IMR-90 (cell line): ENCODE results near the gene CFD. TPM values are rescaled to one million over a fixed set of nuclear protein-coding genes. Genes with fewer than 3 reads are reported as not detected.
A peak's percentile ranks its signal among the peaks of the same experiment; 100 is the strongest.

Experiments
- ATAC-seq: fragments of 200-7000 bp; cut with Tn5 transposase; 2 replicates; pipeline ENCODE4 v1.9.1; 2020; ENCODE audit warnings: low read depth, mild to moderate bottlenecking, moderate library complexity
- BruUV-seq: library from RNA; stranded (reverse); fragments of 400-500 nt; replicated peaks from 2 replicates; lab custom pipeline; 2021; lab: Mats Ljungman, UMichigan
- CTCF ChIA-PET: fragments of 300-600 bp; formaldehyde crosslinking; extraction: SDS; loops from one replicate; lab custom pipeline; 2021; ENCODE audit warnings: antibody characterized with exemption; lab: Yijun Ruan, JAX
- POLR2A ChIA-PET: fragments of 300-600 bp; sonication (Branson Sonifier 250); formaldehyde crosslinking; loops from one replicate; lab custom pipeline; 2022; ENCODE audit warnings: antibody characterized with exemption; ENCODE audit not compliant: unreplicated experiment; lab: Charles Lee
- DNase-seq: peaks from one replicate; pipeline ENCODE4 v3.0.0; 2013
- H2AFZ ChIP-seq: replicated peaks from 2 replicates; pipeline ENCODE3; 2013; ENCODE audit warnings: low read length, mild to moderate bottlenecking; ENCODE audit not compliant: poor library complexity
- H2AK5ac ChIP-seq: 2 replicates; pipeline ENCODE4 v1.6.1; 2013; ENCODE audit warnings: low read depth, low read length, inconsistent platforms
- H2AK9ac ChIP-seq: replicated peaks from 2 replicates; pipeline ENCODE3; 2013; ENCODE audit warnings: mild to moderate bottlenecking, low read depth, low read length, moderate library complexity; ENCODE audit not compliant: poor library complexity
- H2BK120ac ChIP-seq: 2 replicates; pipeline ENCODE4 v1.6.1; 2013; ENCODE audit warnings: low read depth, low read length, inconsistent platforms
- H2BK15ac ChIP-seq: 3 replicates; pipeline ENCODE4 v1.6.1; 2013; ENCODE audit warnings: low read depth, low read length, inconsistent platforms
- H2BK20ac ChIP-seq: 2 replicates; pipeline ENCODE4 v1.6.1; 2013; ENCODE audit warnings: low read depth, mild to moderate bottlenecking, inconsistent platforms, low read length, moderate library complexity
- H2BK5ac ChIP-seq: 2 replicates; pipeline ENCODE4 v1.6.1; 2013; ENCODE audit warnings: mild to moderate bottlenecking, low read depth, low read length, inconsistent platforms; ENCODE audit not compliant: poor library complexity, severe bottlenecking
- H3K14ac ChIP-seq: replicated peaks from 2 replicates; pipeline ENCODE4 v1.6.1; 2013; ENCODE audit warnings: low read depth, low read length, inconsistent platforms
- H3K18ac ChIP-seq: 2 replicates; pipeline ENCODE4 v1.6.1; 2013; ENCODE audit warnings: low read depth, low read length, control low read depth
- H3K23ac ChIP-seq: 2 replicates; pipeline ENCODE4 v1.6.1; 2013; ENCODE audit warnings: low read depth, low read length, inconsistent platforms
- H3K27ac ChIP-seq: 2 replicates; pipeline ENCODE4 v1.5.1; 2013; ENCODE audit warnings: mild to moderate bottlenecking, control low read depth, low read length; ENCODE audit not compliant: insufficient read depth
- H3K27me3 ChIP-seq: 2 replicates; pipeline ENCODE4 v1.6.1; 2013; ENCODE audit warnings: low read length; ENCODE audit not compliant: control insufficient read depth, insufficient read depth
- H3K36me3 ChIP-seq: 2 replicates; pipeline ENCODE4 v1.6.1; 2013; ENCODE audit warnings: low read length, mixed read lengths; ENCODE audit not compliant: control insufficient read depth, insufficient read depth
- H3K4ac ChIP-seq: 2 replicates; pipeline ENCODE4 v1.6.1; 2013; ENCODE audit warnings: low read depth, low read length, inconsistent platforms
- H3K4me1 ChIP-seq: 2 replicates; pipeline ENCODE4 v1.6.1; 2013; ENCODE audit warnings: low read length, mixed read lengths; ENCODE audit not compliant: control insufficient read depth, insufficient read depth
- H3K4me2 ChIP-seq: 2 replicates; pipeline ENCODE4 v1.6.1; 2013; ENCODE audit warnings: low read depth, mild to moderate bottlenecking, control low read depth, low read length, moderate library complexity
- H3K4me3 ChIP-seq: 2 replicates; pipeline ENCODE4 v1.5.1; 2013; ENCODE audit warnings: low read depth, mild to moderate bottlenecking, control low read depth, low read length, moderate library complexity; ENCODE audit not compliant: insufficient read depth
- H3K56ac ChIP-seq: 2 replicates; pipeline ENCODE4 v1.6.1; 2013; ENCODE audit warnings: low read length, inconsistent platforms; ENCODE audit not compliant: insufficient read depth; ENCODE audit errors: extremely low read depth
- H3K79me1 ChIP-seq, 2 experiments: 2 replicates each; pipeline ENCODE4 v1.6.1; 2013; ENCODE audit warnings: low read length in 2 of 2, inconsistent platforms in 1 of 2, low read depth in 1 of 2
- H3K9ac ChIP-seq: 2 replicates; pipeline ENCODE4 v1.6.1; 2013; ENCODE audit warnings: low read depth, low read length, control low read depth
- H3K9me1 ChIP-seq: 2 replicates; pipeline ENCODE4 v1.6.1; 2013; ENCODE audit warnings: low read length, inconsistent platforms; ENCODE audit not compliant: insufficient read depth
- H3K9me3 ChIP-seq: 2 replicates; pipeline ENCODE4 v1.6.1; 2013; ENCODE audit warnings: low read length; ENCODE audit not compliant: control insufficient read depth, insufficient read depth
- H4K20me1 ChIP-seq: 2 replicates; pipeline ENCODE4 v1.6.1; 2013; ENCODE audit warnings: low read length, inconsistent platforms; ENCODE audit not compliant: insufficient read depth
- H4K5ac ChIP-seq: 2 replicates; pipeline ENCODE4 v1.6.1; 2013; ENCODE audit warnings: mild to moderate bottlenecking, low read depth, low read length, control low read depth
- H4K8ac ChIP-seq, 2 experiments: 2 replicates each; pipeline ENCODE4 v1.6.1; 2013; ENCODE audit warnings: low read depth in 2 of 2, low read length in 2 of 2, control low read depth in 1 of 2, inconsistent platforms in 1 of 2
- H4K91ac ChIP-seq: 2 replicates; pipeline ENCODE4 v1.6.1; 2013; ENCODE audit warnings: low read depth, low read length, inconsistent platforms; ENCODE audit not compliant: insufficient read depth
- BHLHE40 ChIP-seq: fragments of 150-350 bp; IDR thresholded peaks from 2 replicates; pipeline ENCODE4 v1.6.1; 2016; ENCODE audit warnings: mild to moderate bottlenecking, low read depth, low read length
- CEBPB ChIP-seq: IDR thresholded peaks from 2 replicates; pipeline ENCODE4 v1.6.1; 2012; ENCODE audit warnings: low read depth, low read length, improper control_type of control experiment
- CHD1 ChIP-seq: IDR thresholded peaks from 2 replicates; pipeline ENCODE4 v1.6.1; 2012; ENCODE audit warnings: low read depth, low read length, improper control_type of control experiment
- CTCF ChIP-seq: conservative IDR thresholded peaks from 2 replicates; pipeline ENCODE4 v1.5.1; 2012; ENCODE audit warnings: mild to moderate bottlenecking, low read depth, low read length, improper control_type of control experiment
- ELK1 ChIP-seq: fragments of 150-350 bp; IDR thresholded peaks from 2 replicates; pipeline ENCODE4 v1.6.1; 2016; ENCODE audit warnings: low read depth, mild to moderate bottlenecking, low read length, moderate library complexity, borderline replicate concordance
- FOS ChIP-seq: fragments of 150-350 bp; IDR thresholded peaks from 2 replicates; pipeline ENCODE4 v1.6.1; 2016; ENCODE audit warnings: low read depth, low read length
- MAFK ChIP-seq: IDR thresholded peaks from 2 replicates; pipeline ENCODE4 v1.6.1; 2012; ENCODE audit warnings: low read depth, low read length, improper control_type of control experiment
- NFE2L2 ChIP-seq: fragments of 150-350 bp; IDR thresholded peaks from 2 replicates; pipeline ENCODE4 v1.6.1; 2016; ENCODE audit warnings: low read depth, mild to moderate bottlenecking, low read length
- POLR2A ChIP-seq: IDR thresholded peaks from 2 replicates; pipeline ENCODE4 v1.6.1; 2012; ENCODE audit warnings: mild to moderate bottlenecking, low read depth, low read length
- RCOR1 ChIP-seq: IDR thresholded peaks from 2 replicates; pipeline ENCODE4 v1.6.1; 2012; ENCODE audit warnings: mild to moderate bottlenecking, low read length, improper control_type of control experiment; ENCODE audit not compliant: insufficient replicate concordance
- RFX5 ChIP-seq: IDR thresholded peaks from 2 replicates; pipeline ENCODE4 v1.8.0; 2012; ENCODE audit warnings: low read depth, mild to moderate bottlenecking, low read length, moderate library complexity
- USF2 ChIP-seq: fragments of 150-350 bp; IDR thresholded peaks from 2 replicates; pipeline ENCODE4 v1.6.1; 2017; ENCODE audit warnings: mild to moderate bottlenecking, antibody characterized with exemption, low read length, low read depth
- WGBS, 2 experiments: methylation state at CpG; one replicate each; pipeline versions ENCODE4 v1.1.5 to v1.1.7; 2013; ENCODE audit warnings: missing lambda C conversion rate in 2 of 2; ENCODE audit not compliant: insufficient read length in 1 of 2; ENCODE audit errors: extremely low coverage in 2 of 2; 5-methylcytosine and 5-hydroxymethylcytosine counted together
- dilution Hi-C: fragments of 300-500 bp; cut with HindIII; formaldehyde crosslinking; loops from one replicate; pipeline ENCODE4 v1.14.3; 2018; ENCODE audit warnings: low sequenced_read_pairs; ENCODE audit not compliant: unreplicated experiment
- in situ Hi-C: fragments of 300-500 bp; cut with MboI; formaldehyde crosslinking; loops from 3 replicates; pipeline ENCODE4 v1.14.3; 2019; ENCODE audit warnings: low sequenced_read_pairs, inconsistent platforms, mixed read lengths
- intact Hi-C: fragments of 100-400 bp; cut with micrococcal nuclease; formaldehyde crosslinking; loops from 2 replicates; pipeline ENCODE4 v1.10.0; 2022
- polyA plus RNA-seq, 3 experiments: library from polyadenylated mRNA; depleted of rRNA; stranded (reverse); fragments of >200 nt; gene quantifications; 2 replicates each; pipeline ENCODE4 v1.2.3, GENCODE V29; 2012; ENCODE audit warnings: low replicate concordance in 1 of 3
- total RNA-seq: library from RNA; depleted of rRNA; stranded (reverse); fragments of >200 nt; gene quantifications from 2 replicates; pipeline ENCODE4 v1.2.3, GENCODE V29; 2012

Gene CFD
- total and polyA plus RNA-seq, 2 of the 4 experiments (the other 2 are of a cell fraction): 1.4 to 2.8 TPM

- no peaks in the 10 kb centered on the region; the same call in 1 of the 2 replicates for H3K9me1 ChIP-seq
- BruUV-seq: no TSS peak
- peak overlapping the region; percentile 73 for H3K27ac ChIP-seq
- peak overlapping the region; percentile 88 for H2BK5ac ChIP-seq
- H2AFZ ChIP-seq: peak overlapping the region; percentile 72
- in situ Hi-C loops (no loop called here), intact Hi-C loops (loop anchor here (5.0 to 10.0 kb wide), 3 partner anchors 44 to 204 kb away; partner anchors contain the start of genes R3HDM4, RNF126 and WDR18), dilution Hi-C loops (no loop called here)
- no peak for DNase-seq
- H3K56ac ChIP-seq: no peak overlapping the region
- peak overlapping the region; percentile 62 for H3K14ac ChIP-seq
- no peak overlapping the region for H3K4me3 ChIP-seq
- H4K8ac ChIP-seq: peak overlapping the region; percentile 12 to 90; a peak in 3 of 4 replicates
- H2BK120ac ChIP-seq: peak overlapping the region; percentile 82
- peak overlapping the region; percentile 43 for H4K5ac ChIP-seq
- WGBS, 2 experiments: 80% methylated on average over 15 of the region's 34 CpGs; no CpG with 5 or more reads in 1 of the 2 experiments
- ATAC-seq: no peak
- ChIA-PET CTCF (no interaction called here), POLR2A (no interaction called here)
- H3K4me2 ChIP-seq: peak overlapping the region; percentile 11; the same call in 1 of the 2 replicates
- H2AK9ac ChIP-seq: peak overlapping the region; percentile 99
- peaks cover 16% of the 10 kb centered on the region for H4K20me1 ChIP-seq
- peak overlapping the region; percentile 74 for H2BK20ac ChIP-seq
- peak overlapping the region; percentile 93 for H3K4ac ChIP-seq
- peaks cover 18% of the 10 kb centered on the region for H3K36me3 ChIP-seq
- peak overlapping the region; percentile 40; the same call in 1 of the 2 replicates for H3K18ac ChIP-seq
- H3K9ac ChIP-seq: no peak overlapping the region; the same call in 1 of the 2 replicates
- H3K23ac ChIP-seq: no peak overlapping the region
- peaks cover 7 to 22% of the 10 kb centered on the region in 2 experiments; a peak in 2 of 4 replicates for H3K79me1 ChIP-seq
- H4K91ac ChIP-seq: peak overlapping the region; percentile 97
- peak overlapping the region; percentile 54; the same call in 1 of the 3 replicates for H2BK15ac ChIP-seq
- peaks cover 22% of the 10 kb centered on the region for H3K4me1 ChIP-seq
- H3K9me3 ChIP-seq: no peaks in the 10 kb centered on the region
- H3K27me3 ChIP-seq: no peaks in the 10 kb centered on the region
- no peak for TF ChIP-seq MAFK
- TF ChIP-seq USF2: no peak
- no peak for TF ChIP-seq FOS
- TF ChIP-seq POLR2A: no peak
- TF ChIP-seq RFX5: no peak
- no peak for TF ChIP-seq RCOR1
- TF ChIP-seq NFE2L2: no peak
- TF ChIP-seq CHD1: no peak
- no peak for TF ChIP-seq BHLHE40
- TF ChIP-seq ELK1: no peak
- no peak for TF ChIP-seq CEBPB
- no peak for TF ChIP-seq CTCF
- peak overlapping the region; percentile 98 for H2AK5ac ChIP-seq
Observed at GRCh38 chr19:868458-869244, 9.2 kb downstream of the CFD start.
